HAP-1 (cell line): ENCODE data around the gene BCAM.
"Not testable (repeated sequence)": the region's sequence is repeated elsewhere in the genome, so short reads cannot be mapped to it uniquely, and the experiment has no call there.

Experiments
- DNase-seq, 2 experiments: peaks; one replicate each; pipeline ENCODE4 v3.0.0-alpha.2; 2016 to 2020; ENCODE audit warnings: low spot score in 2 of 2
- H3K27me3 ChIP-seq: fragments of 250-450 bp; sonication (Bioruptor Pico); 2 replicates; pipeline ENCODE4 v1.5.1; 2020; ENCODE audit warnings: low read depth, mild to moderate bottlenecking, moderate library complexity
- H3K36me3 ChIP-seq: fragments of 250-450 bp; sonication (Bioruptor Pico); replicated peaks from 2 replicates; pipeline ENCODE4 v1.5.1; 2020; ENCODE audit warnings: mild to moderate bottlenecking
- H3K4me1 ChIP-seq: fragments of 250-450 bp; sonication (Bioruptor Pico); 2 replicates; pipeline ENCODE4 v1.5.1; 2020; ENCODE audit warnings: mild to moderate bottlenecking
- H3K4me3 ChIP-seq: fragments of 250-450 bp; sonication (Bioruptor Pico); 2 replicates; pipeline ENCODE4 v1.5.1; 2020; ENCODE audit warnings: mild to moderate bottlenecking, moderate library complexity
- H3K9me3 ChIP-seq: fragments of 250-450 bp; sonication (Bioruptor Pico); 2 replicates; pipeline ENCODE4 v1.5.1; 2020; ENCODE audit warnings: mild to moderate bottlenecking, moderate library complexity
- in situ Hi-C: fragments of 300-500 bp; cut with MboI; formaldehyde crosslinking; loops from 3 replicates; pipeline ENCODE4 v1.14.3; 2020; ENCODE audit warnings: low sequenced_read_pairs, inconsistent platforms, mixed read lengths

The BCAM gene, protein sequence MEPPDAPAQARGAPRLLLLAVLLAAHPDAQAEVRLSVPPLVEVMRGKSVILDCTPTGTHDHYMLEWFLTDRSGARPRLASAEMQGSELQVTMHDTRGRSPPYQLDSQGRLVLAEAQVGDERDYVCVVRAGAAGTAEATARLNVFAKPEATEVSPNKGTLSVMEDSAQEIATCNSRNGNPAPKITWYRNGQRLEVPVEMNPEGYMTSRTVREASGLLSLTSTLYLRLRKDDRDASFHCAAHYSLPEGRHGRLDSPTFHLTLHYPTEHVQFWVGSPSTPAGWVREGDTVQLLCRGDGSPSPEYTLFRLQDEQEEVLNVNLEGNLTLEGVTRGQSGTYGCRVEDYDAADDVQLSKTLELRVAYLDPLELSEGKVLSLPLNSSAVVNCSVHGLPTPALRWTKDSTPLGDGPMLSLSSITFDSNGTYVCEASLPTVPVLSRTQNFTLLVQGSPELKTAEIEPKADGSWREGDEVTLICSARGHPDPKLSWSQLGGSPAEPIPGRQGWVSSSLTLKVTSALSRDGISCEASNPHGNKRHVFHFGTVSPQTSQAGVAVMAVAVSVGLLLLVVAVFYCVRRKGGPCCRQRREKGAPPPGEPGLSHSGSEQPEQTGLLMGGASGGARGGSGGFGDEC

DNA sequence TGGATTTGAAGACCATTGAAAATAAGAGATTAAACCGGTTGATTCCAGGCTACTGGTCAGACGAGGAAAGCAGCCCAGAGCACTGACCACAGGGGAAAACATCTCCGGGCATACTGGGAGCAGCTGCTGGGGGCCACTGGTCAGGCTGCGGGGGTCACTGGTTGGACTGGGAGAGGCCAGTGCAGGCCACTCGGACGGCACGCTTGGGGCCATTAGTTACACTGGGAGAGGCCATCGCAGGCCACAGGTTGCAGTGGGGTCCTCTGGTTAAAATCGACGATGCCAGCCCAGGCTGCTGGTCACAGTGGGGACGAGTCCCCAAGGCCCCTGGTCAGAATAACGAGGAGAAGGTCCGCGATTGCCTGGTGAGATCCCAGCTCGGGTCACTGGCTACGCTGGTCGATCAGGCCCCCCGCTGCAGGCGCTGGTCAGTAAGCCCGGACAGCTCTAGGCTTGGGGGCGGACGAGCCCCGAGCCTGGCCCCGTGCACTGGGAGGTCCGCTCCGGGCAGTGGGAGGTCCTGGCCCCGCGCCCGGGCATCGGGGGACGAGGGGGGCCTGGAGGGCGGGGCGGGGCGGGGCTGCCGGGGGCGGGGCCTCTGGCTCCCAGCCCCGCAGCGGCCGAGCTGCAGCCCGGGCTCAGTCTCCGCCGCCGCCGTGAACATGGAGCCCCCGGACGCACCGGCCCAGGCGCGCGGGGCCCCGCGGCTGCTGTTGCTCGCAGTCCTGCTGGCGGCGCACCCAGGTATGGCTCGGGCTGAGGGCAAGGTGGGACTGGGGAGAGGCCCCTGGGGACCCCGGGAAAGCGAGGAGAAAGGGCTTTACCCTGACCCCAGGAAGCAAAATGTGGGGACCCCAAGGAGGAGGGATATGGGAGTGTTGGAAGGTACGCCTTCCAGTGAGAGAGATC, at the start of gene BCAM:
TSS of gene BCAM (plus strand) at position 641 of the 909 bp plus-strand sequence. CDS start at position 663, 22 bp downstream.
- H3K4me3 ChIP-seq: peak within 1 kb of the TSS; percentile 61
- DNase-seq: peak; percentile 35 to 84
- H3K27me3 ChIP-seq: no peaks in the 10 kb centered on the region
- H3K36me3 ChIP-seq: peaks cover 8% of the 10 kb centered on the region
- H3K4me1 ChIP-seq: peaks cover 24% of the 10 kb centered on the region
- in situ Hi-C loops: no loop called here
- H3K9me3 ChIP-seq: no peaks in the 10 kb centered on the region

DNA sequence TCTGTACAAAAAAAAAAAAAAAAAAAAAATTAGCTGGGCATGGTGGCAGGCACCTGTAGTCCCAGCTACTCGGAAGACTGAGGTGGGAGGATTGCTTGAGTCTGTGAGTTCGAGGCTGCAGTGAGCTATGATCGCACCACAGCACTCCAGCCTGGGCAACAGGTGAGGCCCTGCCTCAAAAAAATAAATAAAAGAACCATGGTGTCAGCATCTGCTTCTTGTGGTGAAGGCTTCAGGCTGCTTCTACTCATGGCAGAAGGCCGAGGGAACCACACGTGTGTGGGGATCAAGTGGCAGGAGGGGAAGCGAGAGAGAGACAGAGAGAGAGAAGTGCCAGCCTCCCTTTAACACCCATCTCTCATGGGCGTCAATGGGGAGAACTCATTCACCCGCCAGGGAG, 46.9 kb upstream of the BCAM start:
- Histone ChIP-seq H3K9me3 (no peaks in the 10 kb centered on the region), H3K27me3 (no peaks in the 10 kb centered on the region), H3K4me3 (no peak overlapping the region), H3K4me1 (no peaks in the 10 kb centered on the region), H3K36me3 (peaks cover under 1% of the 10 kb centered on the region; the same call in 1 of the 2 replicates)
- in situ Hi-C loops: no loop called here
- no peak for DNase-seq

DNA sequence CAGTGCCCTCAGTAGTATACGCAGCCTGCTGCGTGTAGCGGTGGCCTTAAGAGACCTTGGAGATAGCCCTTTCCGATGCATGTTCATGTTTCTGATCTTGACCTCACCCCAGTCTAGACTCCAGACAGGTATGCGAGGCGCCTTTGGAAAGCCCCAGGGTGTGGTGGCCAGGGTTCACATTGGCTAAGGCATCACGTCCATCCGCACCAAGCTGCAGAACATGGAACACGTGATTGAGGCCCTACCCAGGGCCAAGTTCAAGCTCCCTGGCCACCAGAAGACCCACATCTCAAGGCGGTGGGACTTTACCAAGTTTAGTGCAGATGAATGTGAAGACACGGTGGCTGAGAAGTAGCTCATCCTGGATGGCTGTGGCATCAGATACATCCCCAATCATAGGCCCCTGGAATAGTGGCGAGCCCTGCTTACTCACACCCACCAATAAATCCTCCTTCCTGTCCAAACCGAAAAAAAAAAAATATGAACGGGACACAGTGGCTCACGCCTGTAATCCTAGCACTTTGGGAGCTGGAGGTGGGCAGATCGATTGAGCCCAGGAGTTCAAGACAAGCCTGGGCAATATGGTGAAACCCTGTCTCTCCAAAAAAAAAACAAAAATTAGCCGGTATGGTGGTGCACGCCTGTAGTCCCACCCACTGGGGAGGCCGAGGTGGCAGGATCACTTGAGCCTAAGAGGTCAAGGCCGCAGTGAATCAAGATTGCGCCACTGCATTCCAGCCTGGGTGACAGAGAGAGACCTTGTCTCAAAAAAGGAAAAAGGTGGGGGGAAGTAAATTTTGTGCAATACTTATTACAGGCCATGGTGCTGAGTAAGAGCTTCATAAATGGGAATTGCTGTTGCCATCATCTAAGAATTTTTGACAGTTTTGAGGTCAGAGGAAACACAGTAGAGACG, 43.6 kb upstream of the BCAM start:
- Histone ChIP-seq H3K4me1 (no peaks in the 10 kb centered on the region), H3K4me3 (no peak overlapping the region), H3K36me3 (no peaks in the 10 kb centered on the region), H3K27me3 (no peaks in the 10 kb centered on the region), H3K9me3 (no peaks in the 10 kb centered on the region)
- in situ Hi-C loops: no loop called here
- DNase-seq: no peak

DNA sequence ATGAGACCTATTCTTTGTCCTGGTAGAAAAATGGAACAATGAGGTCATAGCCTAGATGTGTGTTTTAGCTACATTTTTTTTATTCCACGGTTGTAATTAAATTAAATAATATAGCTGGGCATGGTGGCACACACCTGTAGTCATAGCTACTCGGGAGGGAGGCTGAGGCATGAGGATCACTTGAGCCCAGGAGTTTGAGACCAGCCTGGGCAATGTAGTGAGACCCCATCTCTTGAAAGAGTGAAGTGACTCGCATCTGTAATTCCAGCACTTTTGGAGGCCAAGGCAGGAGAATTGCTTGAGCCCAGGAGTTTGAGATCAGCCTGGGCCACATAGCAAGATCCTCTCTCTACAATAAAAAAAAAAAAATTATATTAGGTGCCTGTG, 43.0 kb upstream of the BCAM start:
- Histone ChIP-seq H3K4me3 (no peak overlapping the region), H3K27me3 (no peaks in the 10 kb centered on the region), H3K9me3 (no peaks in the 10 kb centered on the region), H3K36me3 (no peaks in the 10 kb centered on the region), H3K4me1 (peaks cover 3% of the 10 kb centered on the region; the same call in 1 of the 2 replicates)
- in situ Hi-C loops: no loop called here
- DNase-seq: no peak

DNA sequence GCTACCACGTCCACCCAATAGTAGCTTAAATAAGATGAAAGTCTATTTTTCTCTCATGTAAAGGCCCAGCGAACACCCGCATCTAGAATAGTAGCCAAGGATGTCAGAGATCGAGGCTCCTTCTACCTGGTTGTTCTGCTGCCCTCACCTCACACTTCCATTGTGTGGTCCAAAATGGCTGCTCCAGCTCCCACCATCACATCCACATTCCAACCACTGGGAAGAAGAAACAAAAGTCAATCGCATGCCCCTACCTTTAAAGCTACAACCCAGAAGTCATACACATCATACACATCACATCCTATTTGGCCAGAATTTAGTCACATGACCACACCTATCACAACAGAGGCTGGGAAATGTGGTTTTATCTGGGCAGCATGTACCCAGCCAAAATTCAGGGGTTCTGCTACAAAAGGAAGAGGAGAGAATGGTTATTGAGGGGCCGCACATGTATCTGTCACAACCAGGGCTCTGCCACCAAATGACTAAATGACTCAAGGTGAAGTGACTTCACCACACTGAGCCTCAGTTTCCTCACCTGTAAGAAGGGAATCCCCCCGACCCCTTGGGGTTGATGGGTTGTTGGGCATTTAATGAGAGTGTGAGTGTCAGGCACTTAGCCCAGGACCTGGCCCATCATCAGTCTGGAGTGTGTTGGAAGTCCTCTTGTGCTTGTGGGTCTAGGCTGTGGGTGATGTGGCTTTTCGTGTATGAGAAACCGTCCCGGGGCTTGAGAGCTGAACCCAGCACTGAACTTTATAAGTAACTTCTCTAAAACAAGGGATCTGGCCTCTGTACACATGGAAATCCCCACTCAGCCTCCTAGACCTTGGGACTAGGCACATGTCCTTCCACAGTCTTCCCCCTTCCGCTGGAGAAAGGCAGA, 41.4 kb upstream of the BCAM start:
- Histone ChIP-seq H3K27me3 (no peaks in the 10 kb centered on the region), H3K4me3 (no peak overlapping the region), H3K36me3 (no peaks in the 10 kb centered on the region), H3K4me1 (peaks cover 4% of the 10 kb centered on the region; the same call in 1 of the 2 replicates), H3K9me3 (no peaks in the 10 kb centered on the region)
- DNase-seq: no peak
- in situ Hi-C loops: no loop called here

DNA sequence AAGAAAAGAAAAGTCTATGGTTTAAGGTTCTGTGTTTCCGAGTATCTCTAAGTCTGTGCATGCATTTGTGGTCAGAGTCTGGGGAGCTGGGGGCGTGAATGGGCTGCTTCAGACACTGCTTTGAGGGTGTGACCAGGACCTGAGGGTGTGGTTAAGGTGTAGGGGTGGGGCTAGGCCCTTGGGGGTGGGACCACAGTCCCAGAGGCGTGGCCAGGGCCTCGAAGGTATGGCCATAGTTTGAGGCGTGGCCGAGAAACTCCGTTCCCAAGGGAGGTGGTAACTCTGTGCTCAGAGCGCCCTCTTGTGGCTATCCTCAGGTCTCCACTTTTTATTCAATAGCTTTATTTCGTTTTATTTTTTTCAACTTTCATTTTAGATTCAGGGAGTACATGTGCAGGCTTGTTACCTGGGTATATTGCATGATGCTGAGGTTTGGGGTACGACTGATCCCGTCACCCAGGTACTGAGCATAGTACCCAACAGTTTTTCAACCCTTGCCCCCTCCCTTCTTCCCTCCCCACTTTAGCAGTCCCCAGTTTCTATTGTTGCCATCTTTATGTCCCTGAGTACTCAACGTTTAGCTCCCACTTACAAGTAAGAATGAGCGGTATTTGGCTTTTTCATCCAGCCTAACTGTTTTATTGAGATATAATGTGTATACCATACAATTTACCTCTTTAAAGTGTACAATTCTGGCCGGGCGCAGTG, 38.2 kb upstream of the BCAM start:
- Histone ChIP-seq H3K4me3 (no peak overlapping the region), H3K4me1 (peaks cover 4% of the 10 kb centered on the region), H3K9me3 (no peaks in the 10 kb centered on the region), H3K27me3 (no peaks in the 10 kb centered on the region), H3K36me3 (no peaks in the 10 kb centered on the region)
- peak; percentile 96 for DNase-seq
- in situ Hi-C loops: loop anchor here (5.0 to 10.0 kb wide), 2 partner anchors 48 to 196 kb away; no protein-coding TSS in a partner anchor

DNA sequence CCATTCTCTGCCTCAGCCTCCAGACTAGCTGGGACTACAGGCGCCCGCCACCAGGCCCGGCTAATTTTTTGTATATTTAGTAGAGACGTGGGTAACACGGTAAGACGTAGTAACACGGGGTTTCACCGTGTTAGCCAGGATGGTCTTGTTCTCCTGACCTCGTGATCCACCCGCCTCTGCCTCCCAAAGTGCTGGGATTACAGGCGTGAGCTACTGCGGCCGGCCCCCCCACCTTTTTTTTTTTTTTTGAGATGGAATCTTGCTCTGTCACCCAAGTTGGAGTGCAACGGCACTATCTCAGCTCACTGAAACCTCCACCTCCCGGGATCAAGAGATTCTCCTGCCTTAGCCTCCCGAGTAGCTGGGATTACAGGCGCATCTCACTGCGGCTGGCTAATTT, 36.8 kb upstream of the BCAM start:
- not testable (repeated sequence) for H3K9me3 ChIP-seq, H3K27me3 ChIP-seq, DNase-seq, H3K4me3 ChIP-seq, H3K4me1 ChIP-seq, H3K36me3 ChIP-seq
- in situ Hi-C loops: loop anchor here (5.0 to 10.0 kb wide), 2 partner anchors 50 to 197 kb away; no protein-coding TSS in a partner anchor

DNA sequence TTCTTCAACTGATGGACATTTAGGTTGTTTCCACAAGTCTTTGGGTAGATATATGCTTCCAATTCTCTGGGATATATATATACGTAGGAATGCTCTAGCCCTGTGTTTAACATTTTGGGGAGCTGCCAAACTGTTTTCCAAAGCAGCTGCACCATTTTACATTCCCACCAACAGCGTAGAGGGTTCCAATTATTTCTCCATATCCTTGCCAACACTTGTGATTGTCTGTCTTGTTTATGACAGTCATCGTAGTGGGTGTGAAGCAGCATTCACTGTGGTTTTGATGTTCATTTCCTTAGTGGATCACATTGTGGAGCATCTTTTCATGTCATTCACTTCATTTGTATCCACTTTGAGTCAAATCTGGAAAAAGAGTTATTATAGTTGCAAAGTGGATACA, 35.9 kb upstream of the BCAM start:
- Histone ChIP-seq H3K27me3 (no peaks in the 10 kb centered on the region), H3K4me3 (no peak overlapping the region), H3K36me3 (no peaks in the 10 kb centered on the region), H3K4me1 (peaks cover 4% of the 10 kb centered on the region), H3K9me3 (no peaks in the 10 kb centered on the region)
- in situ Hi-C loops: loop anchor here (5.0 to 10.0 kb wide), 2 partner anchors 51 to 198 kb away; no protein-coding TSS in a partner anchor
- DNase-seq: no peak

DNA sequence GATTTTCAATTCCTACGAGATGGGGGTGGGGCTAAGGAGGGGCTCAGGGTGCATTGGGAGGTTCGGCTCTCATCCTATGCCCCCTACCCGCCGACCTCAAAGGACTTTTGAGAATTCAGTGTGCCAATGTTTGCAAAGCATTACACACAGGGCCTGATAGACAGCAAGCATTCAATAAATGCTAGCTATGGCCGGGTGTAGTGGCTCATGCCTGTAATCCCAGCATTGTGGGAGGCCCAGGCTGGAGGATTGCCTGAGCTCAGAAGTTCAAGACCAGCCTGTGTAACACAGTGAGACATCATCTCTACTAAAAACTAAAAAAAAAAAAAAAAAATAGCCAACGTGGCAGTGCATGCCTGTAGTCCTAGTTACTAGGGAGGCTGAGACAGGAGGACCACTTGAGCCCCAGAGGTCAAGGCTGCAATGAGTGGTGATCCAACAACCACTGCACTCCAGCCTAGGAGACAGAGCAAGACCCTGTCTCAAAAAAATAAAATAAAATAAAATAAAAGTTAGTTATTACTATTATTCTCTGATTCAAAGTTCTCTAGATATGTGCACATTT, 33.1 kb upstream of the BCAM start:
- Histone ChIP-seq H3K4me1 (peaks cover 4% of the 10 kb centered on the region), H3K4me3 (no peak overlapping the region), H3K36me3 (no peaks in the 10 kb centered on the region), H3K27me3 (no peaks in the 10 kb centered on the region), H3K9me3 (no peaks in the 10 kb centered on the region)
- in situ Hi-C loops: loop anchor here (10.0 kb wide), 1 partner anchor 201 kb away; no protein-coding TSS in a partner anchor
- no peak for DNase-seq

DNA sequence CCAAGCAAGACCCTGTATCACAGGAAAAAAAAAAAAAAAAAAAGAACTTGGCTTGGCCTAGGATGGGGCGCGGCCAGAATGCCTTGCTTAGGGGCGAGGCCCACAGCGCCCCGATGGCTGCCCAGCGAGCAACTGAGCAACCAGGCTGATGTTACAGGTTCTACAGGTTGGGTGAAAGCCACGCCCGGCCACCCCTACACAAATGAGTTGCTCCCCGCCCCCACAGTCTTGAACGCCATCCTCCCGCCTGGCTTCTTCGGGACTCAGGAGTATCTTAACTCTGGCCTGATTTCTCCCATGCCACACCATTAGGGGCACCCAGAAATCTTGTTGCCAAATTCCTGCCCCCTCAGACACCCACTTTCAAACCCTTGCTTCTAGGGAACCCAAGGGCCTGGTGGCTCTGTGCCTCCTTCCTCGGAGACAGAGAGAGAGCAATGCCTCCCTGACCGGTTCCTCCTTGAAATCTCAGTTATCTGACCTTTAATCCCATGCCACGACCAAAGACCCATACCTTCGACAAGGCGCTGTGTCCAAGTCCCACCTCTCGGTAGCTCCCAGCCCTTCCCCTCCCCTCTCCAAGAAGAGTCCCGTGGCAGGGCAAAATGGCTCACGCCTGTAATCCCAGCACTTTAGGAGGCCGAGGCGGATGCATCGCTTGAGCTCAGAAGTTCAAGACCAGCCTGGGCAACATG, 32.4 kb upstream of the BCAM start:
- no peaks in the 10 kb centered on the region; the same call in 1 of the 2 replicates for H3K4me1 ChIP-seq
- H3K27me3 ChIP-seq: no peaks in the 10 kb centered on the region
- H3K4me3 ChIP-seq: no peak overlapping the region
- no peaks in the 10 kb centered on the region for H3K36me3 ChIP-seq
- in situ Hi-C loops: loop anchor here (10.0 kb wide), 1 partner anchor 202 kb away; no protein-coding TSS in a partner anchor
- no peak for DNase-seq
- H3K9me3 ChIP-seq: no peaks in the 10 kb centered on the region
